MCF 10A (cell line): ENCODE measurements around the gene KLK12. TPM values are rescaled to one million over a fixed set of nuclear protein-coding genes. Genes with fewer than 3 reads are reported as not detected.

Experiments
- BruUV-seq: library from RNA; stranded (reverse); fragments of 400-500 nt; replicated peaks from 2 replicates; lab custom pipeline; 2021; lab: Mats Ljungman, UMichigan
- CTCF ChIA-PET: fragments of 300-600 bp; sonication (Branson Sonifier 250); formaldehyde crosslinking; extraction: SDS; loops from one replicate; lab custom pipeline; 2021; ENCODE audit warnings: antibody characterized with exemption, inconsistent platforms; lab: Yijun Ruan, JAX
- POLR2A ChIA-PET: fragments of 300-600, 350-650 bp; sonication (Branson Sonifier 250); formaldehyde crosslinking; extraction: SDS; loops from one replicate; lab custom pipeline; 2020; ENCODE audit warnings: antibody characterized with exemption, inconsistent platforms; lab: Yijun Ruan, JAX
- DNase-seq: peaks from one replicate; pipeline ENCODE4 v3.0.0-alpha.2; 2018; ENCODE audit not compliant: unreplicated experiment
- H3K27ac Mint-ChIP-seq: one replicate; pipeline ENCODE4 v1.8.0; 2022; ENCODE audit warnings: mild to moderate bottlenecking, low read depth, mixed read lengths; ENCODE audit not compliant: unreplicated experiment
- H3K27me3 Mint-ChIP-seq: one replicate; pipeline ENCODE4 v1.8.0; 2022; ENCODE audit warnings: mixed read lengths; ENCODE audit not compliant: insufficient read depth, unreplicated experiment
- H3K36me3 Mint-ChIP-seq: one replicate; pipeline ENCODE4 v1.8.0; 2022; ENCODE audit warnings: mild to moderate bottlenecking, moderate library complexity, mixed read lengths; ENCODE audit not compliant: insufficient read depth, unreplicated experiment
- H3K4me1 Mint-ChIP-seq: one replicate; pipeline ENCODE4 v1.8.0; 2022; ENCODE audit warnings: mixed read lengths; ENCODE audit not compliant: insufficient read depth, unreplicated experiment
- H3K4me3 Mint-ChIP-seq: one replicate; pipeline ENCODE4 v1.8.0; 2022; ENCODE audit warnings: mild to moderate bottlenecking, moderate library complexity, mixed read lengths; ENCODE audit not compliant: unreplicated experiment
- H3K9me3 Mint-ChIP-seq: one replicate; pipeline ENCODE4 v1.8.0; 2022; ENCODE audit warnings: mixed read lengths; ENCODE audit not compliant: unreplicated experiment
- CTCF ChIP-seq: fragments of 200-600 bp; IDR thresholded peaks from one replicate; pipeline ENCODE4 v1.8.0; 2022; ENCODE audit warnings: antibody characterized with exemption, mild to moderate bottlenecking; ENCODE audit not compliant: unreplicated experiment
- intact Hi-C: fragments of 100-400 bp; cut with micrococcal nuclease; formaldehyde crosslinking; loops from 2 replicates; pipeline ENCODE4 v1.14.1; 2022
- total RNA-seq: library from RNA; stranded (reverse); gene quantifications from 2 replicates; pipeline ENCODE4 v1.2.3, GENCODE V29; 2022

KLK12 gene
- total RNA-seq, 1 experiment from 2014 or later = not detected

GRCh38 chr19:51019544-51019925 is 15.3 kb downstream of the KLK12 start, which contains the start of gene KLK10:
KLK10 (minus strand) TSS chr19:51019709; CDS start chr19:51019130, 579 bp downstream.
- no peak for TF ChIP-seq CTCF
- no peaks in the 10 kb centered on the region for H3K36me3 Mint-ChIP-seq
- H3K27me3 Mint-ChIP-seq = peaks cover 40% of the 10 kb centered on the region
- H3K9me3 Mint-ChIP-seq = no peaks in the 10 kb centered on the region
- ChIA-PET CTCF (interaction anchor here (0.6 to 3.0 kb wide), 4 partner anchors 33 to 149 kb away, joined by 4 to 28 read pairs (median 9); no protein-coding TSS in a partner anchor), POLR2A (no interaction called here)
- H3K4me3 Mint-ChIP-seq = peak within 1 kb of the TSS; percentile 32
- intact Hi-C loops = no loop called here
- no peak for DNase-seq
- H3K4me1 Mint-ChIP-seq = peaks cover 7% of the 10 kb centered on the region
- no TSS peak for BruUV-seq
- no peak within 1 kb of the TSS for H3K27ac Mint-ChIP-seq

GRCh38 chr19:51018745-51019543 is 15.9 kb downstream of the KLK12 start:
- no peak for TF ChIP-seq CTCF
- no TSS peak for BruUV-seq
- DNase-seq = no peak
- ChIA-PET POLR2A (interaction anchor here (0.5 kb wide), 1 partner anchor 189 kb away, joined by 3 read pairs; no protein-coding TSS in a partner anchor), CTCF (interaction anchor here (0.5 kb wide), 1 partner anchor 86 kb away, joined by 3 read pairs; no protein-coding TSS in a partner anchor)
- H3K36me3 Mint-ChIP-seq = no peaks in the 10 kb centered on the region
- peak overlapping the region; percentile 32 for H3K4me3 Mint-ChIP-seq
- intact Hi-C loops = no loop called here
- H3K9me3 Mint-ChIP-seq = no peaks in the 10 kb centered on the region
- no peak overlapping the region for H3K27ac Mint-ChIP-seq
- H3K4me1 Mint-ChIP-seq = peaks cover 7% of the 10 kb centered on the region
- peaks cover 40% of the 10 kb centered on the region for H3K27me3 Mint-ChIP-seq

- Mint-ChIP-seq H3K4me3 (peak overlapping the region; percentile 3), H3K27me3 (peaks cover 40% of the 10 kb centered on the region), H3K4me1 (peaks cover 7% of the 10 kb centered on the region), H3K36me3 (no peaks in the 10 kb centered on the region), H3K9me3 (no peaks in the 10 kb centered on the region), H3K27ac (no peak overlapping the region)
- ChIA-PET CTCF (interaction anchor here (0.6 to 2.8 kb wide), 23 partner anchors 10 to 817 kb away, joined by 3 to 13 read pairs (median 4); partner anchors contain the start of genes KLK2 and KLK8), POLR2A (interaction anchor here (0.6 to 1.4 kb wide), 2 partner anchors 23 to 107 kb away, joined by 3 to 4 read pairs; no protein-coding TSS in a partner anchor)
- peak; percentile 59 for TF ChIP-seq CTCF
- BruUV-seq = no TSS peak
- no peak for DNase-seq
- intact Hi-C loops = loop anchor here (1.0 kb wide), 1 partner anchor 87 kb away; no protein-coding TSS in a partner anchor
Observed at GRCh38 chr19:51016798-51017683, 17.8 kb downstream of the KLK12 start.
